A673 (cell line): ENCODE data around the gene UBD. TPM values are rescaled to one million over a fixed set of nuclear protein-coding genes. Genes with fewer than 3 reads are reported as not detected.

Experiments
- BruUV-seq: library from RNA; stranded (reverse); fragments of 400-500 nt; replicated peaks from 2 replicates; lab custom pipeline; 2021; lab: Mats Ljungman, UMichigan
- CTCF ChIA-PET: fragments of 300-600 bp; sonication (Branson Sonifier 250); formaldehyde crosslinking; loops from one replicate; lab custom pipeline; 2022; ENCODE audit warnings: antibody characterized with exemption; lab: Charles Lee
- POLR2A ChIA-PET: fragments of 300-600 bp; sonication (Branson Sonifier 250); formaldehyde crosslinking; loops from one replicate; lab custom pipeline; 2022; ENCODE audit warnings: antibody characterized with exemption; ENCODE audit not compliant: low non-redundant PET; lab: Charles Lee
- DNase-seq: peaks from one replicate; pipeline ENCODE4 v3.0.0-alpha.2; 2015; ENCODE audit warnings: low spot score
- H3K27ac ChIP-seq: fragments of 200-600 bp; sonication (generic); 2 replicates; pipeline ENCODE4 v1.5.1; 2016; ENCODE audit warnings: mixed run types, low read depth, mild to moderate bottlenecking, mixed read lengths, antibody characterized with exemption, low read length; ENCODE audit not compliant: poor library complexity, severe bottlenecking
- H3K27me3 ChIP-seq: fragments of 200-600 bp; sonication (generic); replicated peaks from 2 replicates; pipeline ENCODE4 v1.6.1; 2017; ENCODE audit warnings: mixed run types, low read depth, mild to moderate bottlenecking, mixed read lengths, antibody characterized with exemption, low read length; ENCODE audit not compliant: insufficient read depth, poor library complexity
- H3K36me3 ChIP-seq: fragments of 200-600 bp; sonication (generic); 2 replicates; pipeline ENCODE4 v1.6.1; 2016; ENCODE audit warnings: mixed run types, mild to moderate bottlenecking, mixed read lengths, antibody characterized with exemption, low read length; ENCODE audit not compliant: insufficient read depth, poor library complexity, severe bottlenecking
- H3K4me1 ChIP-seq: fragments of 200-600 bp; sonication (generic); 2 replicates; pipeline ENCODE4 v1.6.1; 2017; ENCODE audit warnings: mixed run types, mild to moderate bottlenecking, mixed read lengths, antibody characterized with exemption, low read length; ENCODE audit not compliant: insufficient read depth, poor library complexity, severe bottlenecking
- H3K4me3 ChIP-seq: fragments of 200-600 bp; sonication (generic); 2 replicates; pipeline ENCODE4 v1.5.1; 2016; ENCODE audit warnings: low read depth, mixed run types, mild to moderate bottlenecking, mixed read lengths, low read length; ENCODE audit not compliant: poor library complexity, severe bottlenecking
- H3K9me3 ChIP-seq: fragments of 200-600 bp; sonication (generic); 2 replicates; pipeline ENCODE4 v1.6.1; 2016; ENCODE audit warnings: mixed run types, low read depth, mild to moderate bottlenecking, mixed read lengths, antibody characterized with exemption, low read length; ENCODE audit not compliant: poor library complexity, severe bottlenecking
- CTCF ChIP-seq: fragments of 300-800, 200-600 bp; sonication (generic); conservative IDR thresholded peaks from 2 replicates; pipeline ENCODE4 v1.5.1; 2017; ENCODE audit warnings: low read depth, mild to moderate bottlenecking, antibody characterized with exemption, low read length, moderate library complexity, mixed read lengths
- EZH2 ChIP-seq: fragments of 200-600 bp; sonication (generic); IDR thresholded peaks from 2 replicates; pipeline ENCODE4 v1.6.1; 2017; ENCODE audit warnings: borderline replicate concordance, low read depth, mild to moderate bottlenecking, mixed read lengths, antibody characterized with exemption, low read length; ENCODE audit not compliant: poor library complexity, severe bottlenecking
- intact Hi-C: fragments of 100-400 bp; cut with micrococcal nuclease; formaldehyde crosslinking; loops from one replicate; pipeline ENCODE4 v1.10.0; 2022; ENCODE audit not compliant: unreplicated experiment
- total RNA-seq: library from RNA; stranded (reverse); gene quantifications from 2 replicates; pipeline ENCODE4 v1.2.3, GENCODE V29; 2021

Gene UBD
- total RNA-seq, 1 experiment from 2014 or later = not detected

GRCh38 chr6:29528988-29529560 is 30.5 kb downstream of the UBD start:
- DNase-seq = no peak
- Histone ChIP-seq H3K27ac (no peak overlapping the region), H3K4me3 (no peak overlapping the region), H3K9me3 (no peaks in the 10 kb centered on the region), H3K4me1 (no peaks in the 10 kb centered on the region), H3K36me3 (no peaks in the 10 kb centered on the region), H3K27me3 (peaks cover 3% of the 10 kb centered on the region)
- ChIA-PET CTCF (no interaction called here), POLR2A (no interaction called here)
- no peak for TF ChIP-seq EZH2
- no peak for TF ChIP-seq CTCF
- intact Hi-C loops = no loop called here
- BruUV-seq = no TSS peak

- Histone ChIP-seq H3K4me1 (no peaks in the 10 kb centered on the region), H3K27ac (no peak overlapping the region), H3K27me3 (peaks cover 9% of the 10 kb centered on the region), H3K36me3 (no peaks in the 10 kb centered on the region), H3K9me3 (peaks cover under 1% of the 10 kb centered on the region), H3K4me3 (no peak overlapping the region)
- intact Hi-C loops = no loop called here
- POLR2A ChIA-PET = no interaction called here
- TF ChIP-seq CTCF (no peak), EZH2 (no peak)
- DNase-seq = no peak
- BruUV-seq = no TSS peak
- CTCF ChIA-PET = no interaction called here
Measured at GRCh38 chr6:29528300-29528931, 31.1 kb downstream of the UBD start.

- Histone ChIP-seq H3K4me1 (no peaks in the 10 kb centered on the region), H3K9me3 (peaks cover 9% of the 10 kb centered on the region), H3K36me3 (no peaks in the 10 kb centered on the region), H3K4me3 (no peak overlapping the region), H3K27me3 (peaks cover 11% of the 10 kb centered on the region), H3K27ac (no peak overlapping the region)
- POLR2A ChIA-PET = no interaction called here
- TF ChIP-seq EZH2 (no peak), CTCF (no peak)
- BruUV-seq = no TSS peak
- CTCF ChIA-PET = no interaction called here
- DNase-seq = no peak
- intact Hi-C loops = no loop called here
Measured at GRCh38 chr6:29527564-29527963, 32.0 kb downstream of the UBD start.
